HG03175 (cell line): Measurements from ENCODE around the gene PCIF1.
"Not testable (repeated sequence)": the region's sequence is repeated elsewhere in the genome, so short reads cannot be mapped to it uniquely, and the experiment has no call there.

Source experiments
- ATAC-seq: cut with Tn5 transposase; IDR thresholded peaks from one replicate; pipeline ENCODE4 v1.9.1; 2021; ENCODE audit warnings: mild to moderate bottlenecking, moderate library complexity; ENCODE audit not compliant: unreplicated experiment

The PCIF1 gene

DNA sequence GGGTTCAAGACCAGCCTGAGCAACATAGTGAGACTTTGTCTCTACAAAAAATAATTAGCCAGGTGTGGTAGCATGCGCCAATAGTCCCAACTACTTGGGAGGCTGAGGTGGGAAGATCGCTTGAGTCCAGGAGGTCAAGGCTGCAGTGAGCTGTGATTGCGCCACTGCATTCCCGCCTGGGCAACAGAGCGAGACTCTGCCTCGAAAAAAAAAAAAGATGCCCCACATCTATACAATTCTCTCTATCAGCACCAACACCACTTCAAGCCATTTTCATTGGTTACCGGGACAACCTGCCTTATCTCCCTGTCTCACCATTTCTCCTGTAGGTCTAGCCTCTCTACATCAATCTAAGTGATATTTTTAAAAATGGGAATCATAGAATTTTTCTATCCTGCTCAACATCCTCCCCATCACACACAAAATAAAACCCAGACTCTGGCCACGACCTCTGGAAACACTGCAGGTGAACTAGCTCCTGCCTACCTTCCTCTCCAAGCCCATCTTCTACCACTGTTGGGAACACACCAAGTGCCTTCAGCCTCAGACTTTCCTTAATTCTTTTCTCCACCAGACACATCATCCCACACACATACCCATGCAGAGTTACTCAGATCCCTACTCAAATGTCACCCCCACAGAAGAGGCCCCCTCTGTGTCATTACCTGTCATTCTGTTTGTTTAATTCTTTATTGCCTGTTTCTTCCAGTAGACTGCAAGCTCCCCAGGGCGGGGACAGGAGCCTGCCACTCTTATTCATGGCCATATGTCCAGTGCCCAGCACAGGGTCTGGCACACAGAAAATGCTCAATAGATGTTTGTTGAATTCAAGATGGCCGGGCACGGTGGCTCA is 12.9 kb upstream of the PCIF1 start:
- no peak for ATAC-seq

DNA sequence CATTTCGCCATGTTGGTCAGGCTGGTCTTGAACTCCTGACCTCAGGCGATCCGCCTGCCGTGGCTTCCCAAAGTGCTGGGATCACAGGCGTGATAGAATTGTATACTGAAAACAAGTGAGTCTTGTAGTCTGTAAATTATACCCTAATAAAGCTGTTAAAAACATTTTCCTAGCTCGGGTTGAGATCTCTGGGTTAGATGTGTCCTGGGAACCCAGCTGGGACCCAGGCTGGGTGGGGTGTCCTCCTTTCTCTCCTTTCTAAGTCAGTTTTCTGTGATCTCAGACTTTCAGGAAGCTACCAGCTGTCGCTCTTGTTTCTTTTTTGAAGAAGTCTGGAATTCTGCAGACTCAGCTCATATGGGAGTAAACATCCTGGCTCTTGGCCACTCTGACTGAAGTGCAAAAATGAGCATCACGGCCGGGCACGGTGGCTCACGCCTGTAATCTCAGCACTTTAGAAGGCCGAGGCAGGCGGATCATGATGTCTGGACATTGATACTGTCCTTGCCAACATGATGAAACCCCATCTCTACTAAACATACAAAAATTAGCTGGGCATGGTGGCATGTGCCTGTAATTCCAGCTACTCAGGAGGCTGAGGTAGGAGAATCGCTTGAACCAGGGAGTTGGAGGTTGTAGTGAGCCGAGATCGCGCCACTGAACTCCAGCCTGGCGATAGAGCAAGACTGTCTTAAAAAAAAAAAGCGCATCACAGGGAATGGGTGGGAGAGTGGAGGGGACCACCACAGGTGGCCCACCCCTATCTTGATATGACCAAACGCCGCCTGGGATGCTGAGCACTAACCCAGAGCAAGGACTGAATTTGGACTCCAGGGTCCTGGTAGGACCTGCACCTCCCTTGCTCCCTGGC is 9.9 kb upstream of the PCIF1 start:
- ATAC-seq, result no peak

DNA sequence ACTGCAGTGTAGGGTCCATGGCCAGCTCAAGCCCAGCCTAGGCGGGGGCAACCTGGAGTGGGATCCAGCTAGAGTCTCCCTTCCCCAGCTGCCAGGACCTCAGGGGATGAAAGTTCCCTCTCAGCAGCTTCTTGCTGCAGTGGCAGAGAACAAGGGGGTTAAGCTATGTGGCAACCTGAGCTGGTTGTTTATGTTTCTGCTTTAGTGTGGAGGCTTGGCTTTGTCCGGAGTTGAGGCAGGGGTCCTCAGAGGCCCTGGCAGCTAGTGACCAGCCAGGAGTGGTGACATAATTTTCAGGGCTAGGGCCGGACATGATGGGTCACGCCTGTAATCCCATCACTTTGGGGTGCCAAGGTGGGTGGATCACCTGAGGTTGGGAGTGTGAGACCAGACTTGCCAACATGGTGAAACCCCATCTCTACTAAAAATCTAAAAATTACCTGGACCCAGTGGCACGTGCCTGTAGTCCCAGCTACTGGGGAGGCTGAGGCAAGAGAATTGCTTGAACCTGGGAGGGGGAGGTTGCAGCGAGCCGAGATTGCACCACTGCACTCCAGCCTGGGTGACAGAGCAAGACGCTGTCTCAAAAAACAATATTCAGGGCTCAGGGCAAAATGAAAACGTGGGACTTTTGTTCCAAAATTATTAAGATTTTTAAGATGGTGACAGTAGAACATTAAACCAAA is 8.5 kb upstream of the PCIF1 start:
- ATAC-seq, result no peak

DNA sequence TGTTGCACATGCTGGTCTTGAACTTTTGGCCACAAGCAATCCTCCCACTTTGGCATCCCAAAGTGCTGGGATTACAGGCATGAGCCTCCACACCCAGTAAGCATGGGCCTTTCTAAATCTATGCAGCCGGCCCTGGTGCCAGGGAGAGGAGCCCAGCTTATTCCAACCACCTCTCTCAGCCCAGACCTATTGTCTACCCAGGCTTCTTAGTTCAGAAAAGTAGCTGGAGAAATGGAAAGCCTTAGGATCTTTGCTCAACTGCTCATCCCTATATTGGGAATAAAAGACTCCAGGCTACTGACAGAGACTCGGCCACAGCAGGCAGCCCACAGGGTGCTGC is 7.8 kb upstream of the PCIF1 start:
- no peak for ATAC-seq

DNA sequence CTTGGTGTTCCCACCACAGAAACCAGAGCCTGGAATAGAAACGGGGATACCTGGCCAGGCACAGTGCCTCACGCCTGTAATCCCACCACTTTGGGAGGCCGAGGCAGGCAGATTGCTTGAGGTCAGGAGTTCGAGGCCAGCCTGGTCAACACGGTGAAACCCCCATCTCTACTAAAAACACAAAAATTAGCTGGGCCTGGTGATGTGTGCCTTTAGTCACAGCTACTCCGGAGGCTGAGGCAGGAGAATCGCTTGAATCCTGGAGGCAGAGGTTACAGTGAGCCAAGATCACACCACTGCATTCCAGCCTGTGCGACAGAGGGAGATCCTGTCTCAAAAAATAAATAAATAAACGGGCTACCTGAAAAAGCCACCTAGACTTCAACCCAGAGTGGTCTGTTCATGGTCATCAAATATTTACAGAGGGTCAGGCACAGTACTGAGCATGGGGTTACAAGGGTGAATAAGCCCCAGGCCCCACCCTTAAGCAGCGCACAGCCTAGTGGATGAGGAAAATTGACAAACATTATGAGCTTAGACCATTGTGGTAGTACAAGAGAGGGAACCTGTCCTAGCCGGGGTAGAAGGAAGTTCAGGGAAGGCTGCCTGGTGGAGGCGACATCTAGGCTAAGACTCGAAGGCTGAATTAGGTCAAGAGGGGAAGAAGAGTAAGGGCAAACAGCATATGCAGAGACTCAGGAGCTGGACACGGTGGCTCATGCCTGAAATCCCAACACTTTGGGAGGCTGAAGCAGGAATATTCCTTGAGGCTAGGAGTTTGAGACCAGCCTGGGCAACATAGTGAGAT is 7.2 kb upstream of the PCIF1 start:
- ATAC-seq, result no peak

DNA sequence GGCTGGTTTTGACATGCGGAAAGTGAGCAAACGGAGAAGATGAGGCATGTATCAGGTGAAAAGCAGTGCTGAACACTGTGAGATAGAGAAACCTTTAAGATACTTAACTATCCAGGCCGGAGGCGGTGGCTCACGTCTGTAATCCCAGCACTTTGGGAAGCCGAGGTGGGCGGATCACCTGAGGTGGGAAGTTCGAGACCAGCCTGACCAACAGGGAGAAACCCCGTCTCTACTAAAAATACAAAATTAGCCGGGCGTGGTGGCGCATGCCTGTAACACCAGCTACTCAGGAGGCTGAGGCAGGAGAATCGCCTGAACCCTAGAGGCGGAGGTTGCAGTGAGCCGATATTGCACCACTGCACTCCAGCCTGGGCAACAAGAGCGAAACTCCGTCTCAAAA is 2.8 kb upstream of the PCIF1 start:
- not testable (repeated sequence) for ATAC-seq

DNA sequence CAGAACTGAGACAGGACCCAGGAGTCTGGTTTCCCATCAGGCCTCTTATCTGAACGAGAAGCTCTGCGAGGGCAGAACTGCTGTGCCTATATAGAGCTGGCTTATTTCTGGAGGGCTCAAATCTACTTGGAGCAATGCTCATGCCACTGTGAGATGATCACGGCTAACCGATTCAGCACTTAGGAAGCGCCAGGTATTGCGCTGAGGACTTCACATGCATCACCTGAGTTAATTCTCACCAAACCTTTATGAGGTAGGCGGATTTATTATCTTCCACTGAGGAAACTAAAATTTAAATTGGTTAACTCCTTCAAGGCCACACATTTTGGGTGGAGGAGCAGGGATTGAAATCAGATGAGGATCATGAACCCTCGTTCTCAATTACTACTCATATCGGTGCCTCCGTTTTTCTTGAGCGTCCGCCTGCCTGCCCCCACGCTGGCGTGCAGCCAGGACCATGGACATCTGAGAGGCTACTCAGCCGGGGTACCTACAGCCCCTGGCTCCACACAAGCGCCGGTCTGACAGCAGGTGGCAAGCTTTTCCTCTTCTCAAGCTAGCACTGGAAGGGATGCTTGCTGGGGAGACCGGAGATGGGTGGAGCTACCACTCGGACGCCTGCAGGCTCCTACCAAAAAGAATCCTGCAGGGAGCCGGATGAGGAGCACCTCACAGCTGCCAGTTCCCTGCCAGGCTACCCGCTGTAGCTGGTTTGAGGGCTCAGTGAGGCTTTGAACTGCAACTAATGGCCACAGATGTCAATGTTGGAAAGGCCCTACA is 1.0 kb upstream of the PCIF1 start:
- ATAC-seq, result no peak

DNA sequence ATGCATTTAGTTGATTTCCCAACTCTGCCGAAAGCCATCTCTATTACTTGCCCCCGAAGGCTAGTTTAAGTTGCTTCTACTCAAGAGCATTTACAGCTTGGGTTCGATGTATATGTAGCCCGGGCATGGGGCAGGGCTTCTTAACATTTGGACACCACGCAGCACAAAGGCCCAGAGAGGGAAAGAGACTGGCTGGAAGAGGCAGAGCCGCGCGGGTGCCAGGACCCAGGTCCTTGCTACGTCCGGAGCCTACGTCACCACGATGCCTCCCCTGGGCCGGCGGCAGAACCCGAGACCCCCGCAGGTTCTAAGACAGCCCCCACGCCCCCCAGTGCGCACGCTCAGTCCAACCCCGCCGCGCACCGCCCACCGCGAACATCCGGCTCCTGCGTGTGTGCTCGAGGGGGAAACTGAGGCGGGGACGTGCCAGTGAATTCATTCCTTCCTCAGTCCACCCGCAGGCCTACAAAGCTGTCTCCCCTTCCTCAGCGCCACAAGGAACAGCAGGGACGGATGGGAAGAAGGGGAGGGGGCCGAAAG is 367 bp upstream of the PCIF1 start:
- ATAC-seq, result peak; percentile 23

DNA sequence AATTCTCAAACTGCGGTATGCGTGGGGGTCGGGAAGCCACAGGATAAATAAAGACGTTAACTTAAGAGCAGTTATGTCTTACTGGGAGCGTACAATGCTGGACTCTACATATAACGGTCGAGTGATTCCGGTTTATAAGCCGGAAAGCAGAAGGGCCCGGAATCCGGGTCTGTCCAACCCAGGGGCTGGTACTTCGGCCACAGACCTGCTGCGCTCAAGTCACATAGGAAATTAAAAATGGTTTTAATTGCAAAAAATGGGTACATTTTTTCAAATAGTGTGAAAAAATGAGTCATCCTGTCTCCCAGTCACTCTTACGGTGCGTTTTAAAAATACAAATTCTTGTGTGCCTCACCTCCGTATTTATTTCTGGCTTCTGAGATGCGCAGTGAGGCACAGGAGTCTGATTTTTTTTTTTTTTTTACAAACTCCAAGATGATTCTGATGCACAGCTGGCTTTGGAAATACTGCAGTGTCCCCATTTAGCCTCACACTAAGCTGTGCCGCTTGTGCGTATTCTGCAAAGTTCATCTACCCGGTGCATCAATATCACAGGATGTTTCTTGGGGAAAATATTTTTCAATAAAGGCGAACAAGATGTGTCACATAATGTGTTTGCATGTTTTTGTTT is 1.0 kb downstream of the PCIF1 start:
- no peak for ATAC-seq

DNA sequence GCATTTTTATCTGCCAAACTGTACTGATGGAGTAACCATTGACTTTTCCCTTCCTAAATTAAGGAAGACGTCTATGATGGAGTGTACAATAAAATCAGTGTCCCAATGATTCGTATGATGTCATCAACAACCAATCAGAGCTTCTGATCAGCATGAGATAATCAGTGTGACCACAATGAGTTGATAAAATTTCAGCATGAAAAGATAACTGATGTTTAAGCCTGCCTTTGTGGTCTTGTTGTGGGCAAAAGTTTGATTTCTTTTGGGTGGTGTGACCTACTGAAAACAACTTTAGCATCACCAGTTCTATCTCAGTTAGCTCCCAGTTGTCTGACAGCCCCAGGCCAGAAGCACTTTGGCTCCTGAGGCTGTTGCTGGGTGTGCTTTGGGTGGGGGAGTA is 3.3 kb downstream of the PCIF1 start:
- no peak for ATAC-seq

DNA sequence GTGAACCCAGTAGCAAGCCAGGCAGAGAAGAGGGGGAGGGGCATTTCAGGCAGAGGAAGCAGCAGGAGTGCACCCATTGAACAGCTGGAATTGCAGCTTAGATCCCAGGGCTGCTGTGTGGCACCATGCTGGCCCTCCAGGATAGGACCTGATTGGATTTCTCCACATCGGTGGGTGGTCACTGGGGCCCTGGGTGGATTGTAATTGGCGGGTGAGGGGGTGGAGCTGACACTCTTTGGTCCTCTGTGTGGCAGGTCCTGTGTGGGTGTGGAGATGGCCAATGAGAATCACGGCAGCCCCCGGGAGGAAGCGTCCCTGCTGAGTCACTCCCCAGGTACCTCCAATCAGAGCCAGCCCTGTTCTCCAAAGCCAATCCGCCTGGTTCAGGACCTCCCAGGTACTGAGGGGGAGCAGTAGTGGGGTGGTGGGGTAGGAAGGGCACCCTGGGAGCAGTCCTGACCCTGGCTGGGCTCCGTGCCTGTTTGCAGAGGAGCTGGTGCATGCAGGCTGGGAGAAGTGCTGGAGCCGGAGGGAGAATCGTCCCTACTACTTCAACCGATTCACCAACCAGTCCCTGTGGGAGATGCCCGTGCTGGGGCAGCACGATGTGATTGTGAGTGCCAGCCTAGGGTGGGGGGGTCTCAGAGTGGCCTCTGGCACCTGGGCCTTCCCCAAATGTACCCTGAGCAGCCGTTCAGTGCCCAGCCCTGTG is 4.4 kb downstream of the PCIF1 start:
- ATAC-seq, result no peak

DNA sequence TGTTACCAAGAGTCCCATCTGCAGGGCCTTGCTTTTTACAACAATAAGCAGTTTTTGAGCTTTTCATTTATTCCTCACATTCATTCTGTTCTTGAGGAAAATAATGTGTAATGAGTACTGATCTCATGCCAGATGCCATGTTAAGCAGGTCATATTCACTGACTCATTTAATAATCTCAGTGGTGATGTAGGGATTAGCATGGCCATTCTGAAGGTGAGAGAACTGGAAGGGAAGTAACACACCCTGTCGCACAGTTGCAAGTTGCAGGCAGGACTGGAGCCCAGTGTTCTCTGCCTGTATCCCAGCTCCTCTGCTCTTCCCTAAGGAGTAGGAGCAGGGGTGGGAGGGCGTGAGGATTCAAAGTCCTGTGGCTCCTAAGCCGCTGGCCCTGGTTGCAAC is 5.6 kb downstream of the PCIF1 start:
- no peak for ATAC-seq

DNA sequence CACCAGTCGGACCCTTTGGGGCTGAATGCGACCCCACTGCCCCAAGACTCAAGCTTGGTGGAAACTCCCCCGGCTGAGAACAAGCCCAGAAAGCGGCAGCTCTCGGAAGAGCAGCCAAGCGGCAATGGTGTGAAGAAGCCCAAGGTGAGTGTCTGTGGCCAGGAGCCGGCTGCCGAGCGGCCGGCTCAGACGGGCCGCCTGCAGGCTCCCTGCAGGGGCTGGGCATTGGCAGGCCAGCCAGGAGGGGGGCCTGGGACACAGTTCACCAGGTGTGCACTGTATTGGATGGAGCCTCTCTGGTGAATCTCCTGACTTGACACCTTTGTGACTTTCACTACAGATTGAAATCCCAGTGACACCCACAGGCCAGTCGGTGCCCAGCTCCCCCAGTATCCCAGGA is 6.0 kb downstream of the PCIF1 start:
- no peak for ATAC-seq

DNA sequence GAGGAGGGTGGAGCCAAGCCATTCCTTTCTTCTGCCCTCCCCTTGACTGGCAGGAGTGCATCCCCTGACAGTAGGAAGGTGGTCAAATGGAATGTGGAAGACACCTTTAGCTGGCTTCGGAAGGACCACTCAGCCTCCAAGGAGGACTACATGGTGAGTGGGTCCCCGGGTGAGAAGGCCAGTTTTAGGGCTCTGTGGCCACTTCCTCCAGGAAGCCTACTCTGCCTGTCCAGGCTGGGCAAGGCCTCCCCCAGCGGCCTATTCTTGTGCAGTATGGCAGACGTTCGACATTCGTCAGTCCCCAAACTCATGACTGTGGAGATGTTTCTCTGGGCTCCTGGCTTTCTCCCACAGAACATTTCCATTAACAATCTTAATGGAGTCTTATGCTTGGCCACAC is 9.1 kb downstream of the PCIF1 start:
- ATAC-seq, result no peak

DNA sequence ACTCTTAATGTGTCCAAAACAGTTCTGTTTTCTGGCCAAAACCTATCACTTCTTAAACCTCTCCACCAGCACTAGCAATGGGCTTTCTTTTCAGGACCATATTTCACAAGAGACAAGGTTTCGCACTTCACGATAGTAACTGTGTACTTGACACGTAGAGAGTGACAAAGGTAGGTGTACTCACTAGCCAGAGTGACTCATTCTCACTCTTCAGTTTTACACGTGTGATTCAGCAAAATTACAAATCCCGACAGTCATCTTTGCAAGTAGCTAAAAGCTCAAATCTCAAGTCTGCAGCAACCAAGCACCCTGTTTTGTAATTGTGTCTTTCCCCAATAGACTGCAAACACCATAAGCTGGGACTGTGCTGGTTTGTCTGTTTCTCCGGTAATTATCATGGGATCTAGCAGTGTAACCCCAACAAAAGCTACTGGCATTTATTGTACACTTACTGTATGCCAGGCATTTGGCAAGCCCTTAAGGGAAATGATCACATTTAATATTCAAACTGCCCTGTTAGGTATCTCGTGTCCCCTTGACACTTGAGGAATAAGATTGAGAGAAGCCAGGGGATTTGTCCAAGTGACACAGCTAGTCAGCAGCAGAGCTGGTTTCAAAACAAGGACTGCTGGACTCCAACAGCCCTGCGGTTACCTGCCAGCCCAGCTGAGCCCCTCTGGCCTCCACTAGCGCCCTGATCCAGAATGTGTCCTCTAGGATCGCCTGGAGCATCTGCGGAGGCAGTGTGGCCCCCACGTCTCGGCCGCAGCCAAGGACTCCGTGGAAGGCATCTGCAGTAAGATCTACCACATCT is 9.9 kb downstream of the PCIF1 start:
- no peak for ATAC-seq

DNA sequence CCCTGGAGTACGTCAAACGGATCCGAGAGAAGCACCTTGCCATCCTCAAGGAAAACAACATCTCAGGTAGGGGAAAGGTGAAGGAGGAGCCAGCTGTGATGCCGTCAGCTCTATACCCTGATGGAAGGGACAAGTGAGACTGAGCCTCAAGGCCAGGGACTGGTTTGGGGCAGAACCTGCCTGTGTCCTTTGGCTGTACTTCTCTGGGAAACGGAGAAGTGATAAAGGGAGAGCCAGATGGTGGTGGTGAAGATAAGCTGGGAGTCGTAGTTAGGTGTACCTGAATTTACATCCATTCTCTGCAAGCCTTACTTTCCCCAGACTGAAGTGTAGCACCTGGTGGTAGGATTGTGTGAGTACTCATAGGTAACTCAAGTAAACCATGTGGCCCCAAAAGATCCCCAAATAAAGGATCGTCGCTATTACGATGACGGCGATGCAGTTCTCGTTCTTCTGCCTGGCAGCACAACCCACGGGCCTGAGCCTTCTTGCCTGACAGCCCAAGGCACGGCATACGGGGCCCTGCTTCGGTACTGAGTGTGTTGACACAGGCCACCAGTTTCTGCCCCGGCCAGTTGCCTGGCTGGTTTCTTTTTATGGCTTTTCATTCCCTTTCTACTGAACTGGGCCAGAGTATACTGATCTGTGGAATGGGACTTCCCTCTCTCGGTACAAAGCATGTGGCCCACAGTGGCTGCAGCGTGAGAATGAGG is 10.6 kb downstream of the PCIF1 start:
- ATAC-seq, result no peak

DNA sequence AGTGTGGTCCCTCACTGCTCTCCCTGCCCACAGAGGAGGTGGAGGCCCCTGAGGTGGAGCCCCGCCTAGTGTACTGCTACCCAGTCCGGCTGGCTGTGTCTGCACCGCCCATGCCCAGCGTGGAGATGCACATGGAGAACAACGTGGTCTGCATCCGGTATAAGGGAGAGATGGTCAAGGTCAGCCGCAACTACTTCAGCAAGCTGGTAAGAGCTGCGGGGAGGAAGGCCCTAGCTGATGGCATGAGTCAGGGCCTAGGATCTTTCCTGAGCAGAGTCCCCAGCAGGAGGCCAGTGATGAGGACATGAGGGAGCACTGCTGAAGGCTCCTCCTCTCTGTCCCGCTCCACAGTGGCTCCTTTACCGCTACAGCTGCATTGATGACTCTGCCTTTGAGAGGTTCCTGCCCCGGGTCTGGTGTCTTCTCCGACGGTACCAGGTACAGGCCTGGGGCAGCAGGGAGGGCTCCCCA is 11.2 kb downstream of the PCIF1 start:
- no peak for ATAC-seq
